H1 (cell line): ENCODE data around the gene POLN. TPM values are rescaled to one million over a fixed set of nuclear protein-coding genes. Genes with fewer than 3 reads are reported as not detected.

Experiments
- ATF2 ChIP-seq: IDR thresholded peaks from 2 replicates; pipeline ENCODE4 v1.6.1; 2012; ENCODE audit warnings: low read length, inconsistent platforms
- CHD2 ChIP-seq: IDR thresholded peaks from 2 replicates; pipeline ENCODE4 v1.6.1; 2012; ENCODE audit warnings: low read length, improper control_type of control experiment
- CHD7 ChIP-seq: fragments of 300-600 bp; sonication (generic); IDR thresholded peaks from 2 replicates; pipeline ENCODE4 v1.7.1; 2012; ENCODE audit warnings: low read length, moderate library complexity, mild to moderate bottlenecking, inconsistent platforms; ENCODE audit not compliant: insufficient replicate concordance
- CTBP2 ChIP-seq: IDR thresholded peaks from 2 replicates; pipeline ENCODE4 v1.7.0; 2011; ENCODE audit warnings: borderline replicate concordance, mild to moderate bottlenecking, moderate library complexity, mixed read lengths, low read length; ENCODE audit not compliant: insufficient read depth, insufficient read length
- E2F6 ChIP-seq: IDR thresholded peaks from 2 replicates; pipeline ENCODE4 v1.6.1; 2012; ENCODE audit warnings: inconsistent platforms
- EP300 ChIP-seq, 2 experiments: IDR thresholded peaks; 1 replicate in 1 of 2; 2 replicates in 1 of 2; pipeline ENCODE4 v1.6.1; 2011 to 2012; ENCODE audit warnings: low read depth in 2 of 2, low read length in 2 of 2, mild to moderate bottlenecking in 2 of 2, borderline replicate concordance in 1 of 2, inconsistent platforms in 1 of 2, moderate library complexity in 1 of 2
- MAFK ChIP-seq: IDR thresholded peaks from 2 replicates; pipeline ENCODE4 v1.6.1; 2012; ENCODE audit warnings: low read depth, mild to moderate bottlenecking, improper control_type of control experiment, low read length
- polyA plus RNA-seq, 7 experiments: library from polyadenylated mRNA; depleted of rRNA in 3 of 7; stranded (reverse) in 5 of 7; unstranded in 2 of 7; fragments of >200 nt in 5 of 7; fragments of 200-250 nt in 2 of 7; gene quantifications; 1 replicate in 5 of 7; 2 replicates in 1 of 7; 4 replicates in 1 of 7; pipeline versions ENCODE4 v1.2.1 to v1.2.3, GENCODE V29; 2011 to 2013; ENCODE audit warnings: missing spikeins in 2 of 7, mixed read lengths in 2 of 7
- total RNA-seq: library from RNA; stranded (reverse); fragmentation: NEBNext Ultra II Directional; extraction: Animal tissue kit (Norgen Biotek cat#: 25700); gene quantifications from 2 replicates; pipeline ENCODE4 v1.2.1, GENCODE V29; 2021

The POLN gene
- total and polyA plus RNA-seq, 2 of the 8 experiments (the other 6 are each of a cell fraction or from before 2014, with no cell fraction given) = 0.98 to 1.5 TPM

GRCh38 chr4:2150076-2150475, 91.8 kb downstream of the POLN start (continued):
- TF ChIP-seq CHD7 (no peak), MAFK (no peak), CTBP2 (no peak), E2F6 (no peak), CHD2 (no peak), EP300 (IDR thresholded peaks at IDR 0.05; ENCODE audit: borderline replicate concordance in 1 of 2, low read depth in 2 of 2, low read length in 2 of 2) (no peak), ATF2 (no peak)
